Measurements from ENCODE around the gene PDYN. TPM values are rescaled to one million over a fixed set of nuclear protein-coding genes. Genes with fewer than 3 reads are reported as not detected.
"Not testable (repeated sequence)": the region's sequence is repeated elsewhere in the genome, so short reads cannot be mapped to it uniquely, and the experiment has no call there.

Gene PDYN
- total RNA-seq (ENCODE audit: low replicate concordance), result 0.19 TPM in 1 of 2 replicates, not detected in the other
- long read RNA-seq, result 0 reads

DNA sequence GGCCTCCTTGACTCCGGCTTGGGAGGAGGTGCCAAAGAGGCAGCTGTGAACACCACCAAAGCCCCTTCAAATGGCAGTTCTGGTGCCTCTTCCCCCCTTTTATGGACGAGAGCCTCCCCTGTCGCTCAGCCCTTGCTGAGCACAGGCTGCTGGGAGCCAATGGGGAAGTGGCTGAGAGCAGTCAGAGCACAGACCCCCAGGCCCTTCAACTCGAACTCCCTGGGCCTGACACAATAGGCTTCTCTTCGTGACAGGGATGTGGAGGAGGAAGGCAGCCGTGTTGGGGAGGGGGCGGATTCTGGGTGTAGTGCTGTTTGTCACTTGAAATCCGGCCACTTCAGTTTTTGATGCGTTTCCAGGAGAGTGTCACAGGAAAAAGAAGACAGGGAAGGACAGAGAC lies at the start of gene PDYN:
PDYN (minus strand) TSS at position 73 of the 400 bp plus-strand sequence. CDS start 10,974 bp downstream, outside the sequence.
- TF ChIP-seq, protein P1, sequence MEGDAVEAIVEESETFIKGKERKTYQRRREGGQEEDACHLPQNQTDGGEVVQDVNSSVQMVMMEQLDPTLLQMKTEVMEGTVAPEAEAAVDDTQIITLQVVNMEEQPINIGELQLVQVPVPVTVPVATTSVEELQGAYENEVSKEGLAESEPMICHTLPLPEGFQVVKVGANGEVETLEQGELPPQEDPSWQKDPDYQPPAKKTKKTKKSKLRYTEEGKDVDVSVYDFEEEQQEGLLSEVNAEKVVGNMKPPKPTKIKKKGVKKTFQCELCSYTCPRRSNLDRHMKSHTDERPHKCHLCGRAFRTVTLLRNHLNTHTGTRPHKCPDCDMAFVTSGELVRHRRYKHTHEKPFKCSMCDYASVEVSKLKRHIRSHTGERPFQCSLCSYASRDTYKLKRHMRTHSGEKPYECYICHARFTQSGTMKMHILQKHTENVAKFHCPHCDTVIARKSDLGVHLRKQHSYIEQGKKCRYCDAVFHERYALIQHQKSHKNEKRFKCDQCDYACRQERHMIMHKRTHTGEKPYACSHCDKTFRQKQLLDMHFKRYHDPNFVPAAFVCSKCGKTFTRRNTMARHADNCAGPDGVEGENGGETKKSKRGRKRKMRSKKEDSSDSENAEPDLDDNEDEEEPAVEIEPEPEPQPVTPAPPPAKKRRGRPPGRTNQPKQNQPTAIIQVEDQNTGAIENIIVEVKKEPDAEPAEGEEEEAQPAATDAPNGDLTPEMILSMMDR (conservative IDR thresholded peaks at IDR 0.05), result no peak
- no peak within 1 kb of the TSS for H3K27ac Mint-ChIP-seq
- no peaks in the 10 kb centered on the region for H3K9me3 Mint-ChIP-seq
- H3K4me3 Mint-ChIP-seq, result no peak within 1 kb of the TSS
- H3K36me3 Mint-ChIP-seq, result no peaks in the 10 kb centered on the region
- H3K4me1 Mint-ChIP-seq (ENCODE audit: unreplicated experiment), result no peaks in the 10 kb centered on the region
- no peak for DNase-seq (ENCODE audit: extremely low spot score, unreplicated experiment)
- peaks cover 93% of the 10 kb centered on the region for H3K27me3 Mint-ChIP-seq

DNA sequence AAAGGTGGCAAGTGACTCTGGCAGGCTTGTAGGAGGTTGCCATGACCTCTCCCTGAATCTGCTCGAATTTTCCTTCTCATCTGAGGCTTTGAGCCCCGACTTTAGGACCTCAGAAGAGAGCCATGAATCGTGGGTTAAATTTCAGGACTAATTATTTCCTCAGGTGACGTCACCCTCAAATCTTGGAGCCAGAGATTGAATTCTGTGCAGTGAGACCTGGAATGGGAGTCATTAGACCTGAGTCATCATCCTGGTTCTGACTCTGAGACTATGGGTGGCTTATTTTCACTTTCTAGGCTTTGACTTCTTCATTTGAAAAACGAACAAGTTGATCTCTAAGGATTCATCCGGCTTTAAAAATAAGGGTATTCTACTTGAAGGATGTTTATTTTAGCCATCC lies 48.5 kb upstream of the PDYN start:
- TF ChIP-seq, protein P1 (conservative IDR thresholded peaks at IDR 0.05), result no peak
- no peak overlapping the region for H3K27ac Mint-ChIP-seq

DNA sequence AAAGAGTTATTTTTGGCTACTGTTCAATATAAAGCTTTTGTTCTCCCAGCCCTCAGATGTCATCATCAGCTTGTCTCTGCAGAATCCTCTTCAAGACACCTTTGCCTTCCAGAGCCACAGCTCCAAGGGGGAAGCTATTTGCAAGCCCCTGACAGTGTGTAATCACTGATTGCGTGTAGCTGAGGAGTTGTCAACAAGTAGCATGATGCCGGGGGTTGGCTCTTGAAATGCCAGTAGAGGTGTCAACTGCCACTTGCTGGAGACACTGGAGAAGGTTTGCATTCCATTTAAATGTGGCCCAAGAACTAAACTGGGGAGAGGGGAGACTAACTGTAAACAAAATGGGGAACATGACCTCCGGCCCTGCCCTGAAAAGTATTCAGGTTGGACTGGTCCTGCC lies 44.3 kb upstream of the PDYN start:
- H3K4me3 Mint-ChIP-seq, result no peak overlapping the region
- TF ChIP-seq, protein P1 (conservative IDR thresholded peaks at IDR 0.05), result no peak
- H3K27me3 Mint-ChIP-seq, result peaks cover 38% of the 10 kb centered on the region
- H3K27ac Mint-ChIP-seq, result no peak overlapping the region
- no peaks in the 10 kb centered on the region for H3K9me3 Mint-ChIP-seq
- no peaks in the 10 kb centered on the region for H3K36me3 Mint-ChIP-seq
- DNase-seq (ENCODE audit: extremely low spot score, unreplicated experiment), result no peak
- no peaks in the 10 kb centered on the region for H3K4me1 Mint-ChIP-seq (ENCODE audit: unreplicated experiment)

More for the DNA sequence above, 48.5 kb upstream of the PDYN start:
- Mint-ChIP-seq H3K4me1 (ENCODE audit: unreplicated experiment) (no peaks in the 10 kb centered on the region), H3K27me3 (peaks cover 26% of the 10 kb centered on the region), H3K36me3 (no peaks in the 10 kb centered on the region), H3K9me3 (no peaks in the 10 kb centered on the region), H3K4me3 (no peak overlapping the region)
- DNase-seq (ENCODE audit: extremely low spot score, unreplicated experiment), result no peak

DNA sequence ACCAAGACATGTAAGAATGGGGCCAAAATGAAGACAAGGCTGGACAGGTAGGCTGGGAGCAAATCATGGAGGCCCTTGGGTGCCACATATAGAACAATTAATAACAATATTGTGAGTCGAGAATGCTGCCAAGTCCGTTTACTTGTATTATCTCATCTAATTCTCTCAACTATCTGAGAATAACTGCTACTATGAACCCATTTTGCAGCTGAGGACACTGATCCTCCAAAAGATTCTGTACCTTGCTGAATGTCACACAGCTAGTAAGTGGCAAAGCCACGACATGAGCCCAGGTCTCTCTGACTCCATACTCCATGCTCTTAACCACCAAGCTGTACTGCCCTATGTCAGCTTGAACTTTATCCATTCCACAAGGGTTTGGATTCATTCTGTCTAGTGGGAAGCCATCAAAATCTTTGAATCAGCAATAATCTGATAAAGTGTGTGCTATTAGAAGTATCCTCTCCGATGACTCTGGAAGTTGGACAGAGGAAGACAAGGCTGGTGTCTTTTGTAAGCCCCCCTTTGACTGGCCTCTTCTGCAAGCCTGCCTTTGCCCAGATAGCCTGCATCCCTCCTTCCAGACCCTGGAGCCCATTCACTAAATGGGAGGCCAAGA lies 43.5 kb upstream of the PDYN start:
- TF ChIP-seq, protein P1 (conservative IDR thresholded peaks at IDR 0.05), result no peak
- Mint-ChIP-seq H3K9me3 (no peaks in the 10 kb centered on the region), H3K4me1 (ENCODE audit: unreplicated experiment) (no peaks in the 10 kb centered on the region), H3K27me3 (peaks cover 35% of the 10 kb centered on the region), H3K4me3 (no peak overlapping the region), H3K36me3 (no peaks in the 10 kb centered on the region), H3K27ac (no peak overlapping the region)
- DNase-seq (ENCODE audit: extremely low spot score, unreplicated experiment), result no peak

DNA sequence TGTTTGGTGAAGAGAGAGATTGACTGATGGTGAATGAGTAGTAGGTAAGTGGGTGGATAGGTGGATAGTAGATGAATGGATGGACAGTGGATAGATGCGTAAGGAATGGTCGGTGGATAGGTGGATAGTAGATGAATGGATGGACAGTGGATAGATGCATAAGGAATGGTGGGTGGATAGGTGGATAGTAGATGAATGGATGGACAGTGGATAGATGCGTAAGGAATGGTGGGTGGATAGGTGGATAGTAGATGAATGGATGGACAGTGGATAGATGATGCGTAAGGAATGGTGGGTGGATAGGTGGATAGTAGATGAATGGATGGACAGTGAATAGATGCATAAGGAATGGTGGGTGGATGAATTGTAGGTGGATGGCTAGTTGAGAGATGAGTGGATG lies 42.5 kb upstream of the PDYN start:
- H3K4me3 Mint-ChIP-seq; DNase-seq (ENCODE audit: extremely low spot score, unreplicated experiment): not testable (repeated sequence)

DNA sequence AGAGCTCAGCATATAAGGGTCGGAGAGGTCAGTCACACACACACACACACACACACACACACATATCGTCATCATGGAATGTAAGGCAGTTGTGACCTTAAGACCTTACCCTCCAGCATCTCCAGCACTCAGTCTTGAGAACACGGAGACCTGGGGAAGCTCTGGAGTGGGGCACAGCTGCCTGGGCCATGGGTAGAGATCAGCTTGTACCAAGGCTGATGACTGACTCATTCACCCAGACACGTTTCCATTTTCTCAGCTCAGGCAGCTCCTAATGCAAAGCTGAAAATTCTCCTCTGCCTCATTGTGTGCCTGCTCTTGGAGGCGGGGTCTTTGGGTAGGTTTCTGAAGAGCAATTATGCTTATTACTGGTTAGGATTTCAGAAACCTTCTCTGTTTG lies 38.3 kb upstream of the PDYN start:
- Mint-ChIP-seq H3K27me3 (peaks cover 42% of the 10 kb centered on the region), H3K4me1 (ENCODE audit: unreplicated experiment) (peaks cover 4% of the 10 kb centered on the region), H3K36me3 (no peaks in the 10 kb centered on the region), H3K9me3 (no peaks in the 10 kb centered on the region), H3K4me3 (no peak overlapping the region), H3K27ac (no peak overlapping the region)
- DNase-seq (ENCODE audit: extremely low spot score, unreplicated experiment), result no peak
- TF ChIP-seq, protein P1 (conservative IDR thresholded peaks at IDR 0.05), result no peak

More for the DNA sequence above, 42.5 kb upstream of the PDYN start:
- H3K27me3 Mint-ChIP-seq, result peaks cover 39% of the 10 kb centered on the region
- H3K9me3 Mint-ChIP-seq; H3K36me3 Mint-ChIP-seq; H3K27ac Mint-ChIP-seq; H3K4me1 Mint-ChIP-seq (ENCODE audit: unreplicated experiment): not testable (repeated sequence)
